IPS-18c (cell line): ENCODE data around the gene PKDCC.

ENCODE experiments used
- H3K4me3 ChIP-seq: 2 replicates; pipeline ENCODE4 v1.7.0; 2013; ENCODE audit warnings: low read depth, mild to moderate bottlenecking, low read length, moderate library complexity; ENCODE audit not compliant: insufficient read depth
- H3K9me3 ChIP-seq: one replicate; pipeline ENCODE4 v1.6.1; 2013; ENCODE audit warnings: mild to moderate bottlenecking, low read length, moderate library complexity; ENCODE audit not compliant: control insufficient read depth, insufficient read depth

The PKDCC gene

DNA sequence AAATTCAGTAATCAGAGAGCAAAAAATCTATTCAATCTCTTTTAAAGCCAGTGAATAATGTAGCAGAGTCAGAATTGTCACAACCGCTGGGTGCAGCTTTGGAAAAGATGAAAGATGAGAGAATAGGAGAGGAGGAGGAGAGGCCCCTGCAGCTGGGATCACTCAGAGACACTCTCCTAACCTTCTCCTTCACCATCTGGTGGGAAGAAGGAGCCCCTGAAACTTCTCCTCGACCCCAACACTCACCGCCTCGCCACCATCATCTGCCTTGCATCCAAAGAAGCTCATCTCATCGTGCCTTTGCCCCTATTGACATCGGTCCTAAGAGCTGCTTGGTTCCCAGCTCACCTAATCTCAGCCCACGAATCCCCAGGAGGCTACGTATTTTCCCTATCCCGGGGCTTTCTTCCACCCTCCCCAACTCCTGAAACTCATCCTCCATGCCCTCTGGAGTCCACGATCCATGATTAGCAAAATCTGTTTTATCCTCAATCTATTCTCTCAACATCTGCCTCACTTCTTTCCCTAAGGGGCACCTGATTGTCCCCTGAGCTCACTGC, 58.5 kb downstream of the PKDCC start:
- Histone ChIP-seq H3K9me3 (no peaks in the 10 kb centered on the region), H3K4me3 (no peak overlapping the region)

DNA sequence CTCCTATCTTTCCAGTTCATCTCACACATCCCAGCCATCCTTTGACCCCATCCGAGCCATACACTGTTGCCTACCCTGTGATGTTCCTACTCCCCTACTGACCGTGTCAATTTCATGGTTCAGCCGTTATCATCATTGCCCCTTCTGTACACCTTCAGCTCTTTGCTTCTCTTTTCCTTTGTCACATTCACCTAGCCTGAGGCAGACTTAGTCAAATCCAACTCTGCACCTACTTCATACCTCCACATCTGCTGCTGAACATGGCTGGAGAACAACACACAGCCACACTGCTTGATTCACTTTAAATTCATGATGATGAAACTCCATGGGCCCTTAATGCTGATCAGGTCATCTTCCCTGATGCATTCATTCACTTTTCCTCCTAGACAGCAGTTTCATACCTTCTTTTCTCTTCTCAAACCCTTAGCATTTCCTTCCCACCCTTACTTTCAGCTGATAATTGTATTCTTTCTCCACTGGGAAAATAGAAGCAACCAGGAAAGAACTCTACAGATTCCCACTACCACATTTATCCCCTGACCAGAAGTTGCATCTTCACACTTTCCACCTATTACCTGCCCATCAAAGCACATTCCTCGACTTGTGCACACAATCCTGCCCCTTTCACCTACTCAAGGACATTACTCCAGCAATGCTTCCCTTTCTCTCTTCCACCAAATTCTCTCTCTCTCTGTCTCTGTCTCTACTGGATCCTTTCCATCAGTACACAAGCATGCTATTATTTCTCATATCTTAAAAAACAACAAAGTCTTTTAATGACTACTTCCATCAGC, 59.6 kb downstream of the PKDCC start:
- H3K9me3 ChIP-seq, result no peaks in the 10 kb centered on the region
- no peak overlapping the region for H3K4me3 ChIP-seq
